Smooth muscle cell (in vitro differentiated cells): ENCODE results near the gene SLC10A1. TPM values are rescaled to one million over a fixed set of nuclear protein-coding genes. Genes with fewer than 3 reads are reported as not detected.

Experiments
- DNase-seq: peaks from one replicate; lab custom pipeline; 2025; ENCODE audit not compliant: unreplicated experiment; lab: John Stamatoyannopoulos, UW
- H2AFZ ChIP-seq: fragments of 200-600 bp; sonication (generic); 2 replicates; pipeline ENCODE4 v1.6.0; 2016; ENCODE audit warnings: antibody characterized with exemption, low read depth, mild to moderate bottlenecking
- H3F3A ChIP-seq: fragments of 200-600 bp; sonication (generic); 2 replicates; pipeline ENCODE4 v1.6.0; 2017; ENCODE audit warnings: antibody characterized with exemption, low read depth
- H3K27ac ChIP-seq: fragments of 200-600 bp; sonication (generic); 2 replicates; pipeline ENCODE4 v1.5.1; 2016; ENCODE audit warnings: low read depth, mild to moderate bottlenecking
- H3K27me3 ChIP-seq: fragments of 200-600 bp; sonication (generic); 2 replicates; pipeline ENCODE4 v1.6.1; 2016; ENCODE audit warnings: low read depth, mild to moderate bottlenecking
- H3K36me3 ChIP-seq: fragments of 200-600 bp; sonication (generic); 2 replicates; pipeline ENCODE4 v1.5.1; 2016; ENCODE audit warnings: low read depth
- H3K4me1 ChIP-seq: fragments of 200-600 bp; sonication (generic); 2 replicates; pipeline ENCODE4 v1.5.1; 2016; ENCODE audit warnings: low read depth
- H3K4me2 ChIP-seq: fragments of 200-600 bp; sonication (generic); 2 replicates; pipeline ENCODE4 v1.6.0; 2016; ENCODE audit warnings: mild to moderate bottlenecking
- H3K4me3 ChIP-seq: fragments of 200-600 bp; sonication (generic); 2 replicates; pipeline ENCODE4 v1.5.1; 2016; ENCODE audit warnings: mild to moderate bottlenecking
- H3K79me2 ChIP-seq: fragments of 200-600 bp; sonication (generic); 2 replicates; pipeline ENCODE4 v1.6.0; 2016; ENCODE audit warnings: low read depth, mild to moderate bottlenecking
- H3K9ac ChIP-seq: fragments of 200-600 bp; sonication (generic); 2 replicates; pipeline ENCODE4 v1.6.0; 2016; ENCODE audit warnings: low read depth
- H3K9me3 ChIP-seq: fragments of 200-600 bp; sonication (generic); replicated peaks from 2 replicates; pipeline ENCODE4 v1.5.1; 2016; ENCODE audit warnings: low read depth
- H4K20me1 ChIP-seq: fragments of 200-600 bp; sonication (generic); 2 replicates; pipeline ENCODE4 v1.6.0; 2016; ENCODE audit warnings: low read depth
- WGBS: methylation state at CpG from one replicate; pipeline ENCODE4 v1.1.7; 2016; ENCODE audit warnings: low lambda C conversion rate; 5-methylcytosine and 5-hydroxymethylcytosine counted together
- polyA plus RNA-seq: library from polyadenylated mRNA; unstranded; fragments of >200 nt; fragmentation: Nextera tagmentation; extraction: Ambion mirVana; gene quantifications from 2 replicates; pipeline ENCODE4 v1.2.1, GENCODE V29; 2016
- total RNA-seq: library from RNA; depleted of rRNA; stranded (reverse); fragments of >200 nt; gene quantifications from 2 replicates; pipeline ENCODE4 v1.2.3, GENCODE V29; 2014
- TF ChIP-seq, protein P1 (sequence below): fragments of 200-600 bp; sonication (generic); IDR thresholded peaks from 2 replicates; pipeline ENCODE4 v1.5.1; 2017; ENCODE audit warnings: borderline replicate concordance, mild to moderate bottlenecking, antibody characterized with exemption; ENCODE audit not compliant: insufficient read depth, poor library complexity, severe bottlenecking

Gene SLC10A1
- total and polyA plus RNA-seq, 2 experiments from 2014 or later, result 0.10 TPM; not detected in 1

- TF ChIP-seq, protein P1, sequence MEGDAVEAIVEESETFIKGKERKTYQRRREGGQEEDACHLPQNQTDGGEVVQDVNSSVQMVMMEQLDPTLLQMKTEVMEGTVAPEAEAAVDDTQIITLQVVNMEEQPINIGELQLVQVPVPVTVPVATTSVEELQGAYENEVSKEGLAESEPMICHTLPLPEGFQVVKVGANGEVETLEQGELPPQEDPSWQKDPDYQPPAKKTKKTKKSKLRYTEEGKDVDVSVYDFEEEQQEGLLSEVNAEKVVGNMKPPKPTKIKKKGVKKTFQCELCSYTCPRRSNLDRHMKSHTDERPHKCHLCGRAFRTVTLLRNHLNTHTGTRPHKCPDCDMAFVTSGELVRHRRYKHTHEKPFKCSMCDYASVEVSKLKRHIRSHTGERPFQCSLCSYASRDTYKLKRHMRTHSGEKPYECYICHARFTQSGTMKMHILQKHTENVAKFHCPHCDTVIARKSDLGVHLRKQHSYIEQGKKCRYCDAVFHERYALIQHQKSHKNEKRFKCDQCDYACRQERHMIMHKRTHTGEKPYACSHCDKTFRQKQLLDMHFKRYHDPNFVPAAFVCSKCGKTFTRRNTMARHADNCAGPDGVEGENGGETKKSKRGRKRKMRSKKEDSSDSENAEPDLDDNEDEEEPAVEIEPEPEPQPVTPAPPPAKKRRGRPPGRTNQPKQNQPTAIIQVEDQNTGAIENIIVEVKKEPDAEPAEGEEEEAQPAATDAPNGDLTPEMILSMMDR, result no peak
- Histone ChIP-seq H3F3A (no peaks in the 10 kb centered on the region), H3K27ac (no peak overlapping the region), H3K36me3 (no peaks in the 10 kb centered on the region), H3K4me1 (no peaks in the 10 kb centered on the region), H3K27me3 (no peaks in the 10 kb centered on the region), H2AFZ (no peak overlapping the region), H3K9ac (no peak overlapping the region), H3K9me3 (no peaks in the 10 kb centered on the region), H3K4me2 (no peak overlapping the region), H3K79me2 (no peaks in the 10 kb centered on the region), H3K4me3 (no peak overlapping the region), H4K20me1 (no peaks in the 10 kb centered on the region)
- DNase-seq, result no peak
- WGBS, result 97% methylated on average over 4 of the region's 4 CpGs
Measured at GRCh38 chr14:69798339-69798735, 1.3 kb upstream of the SLC10A1 start.

- H3K4me1 ChIP-seq, result no peaks in the 10 kb centered on the region
- no peaks in the 10 kb centered on the region for H3F3A ChIP-seq
- no peak overlapping the region for H3K4me2 ChIP-seq
- H3K9me3 ChIP-seq, result no peaks in the 10 kb centered on the region
- H3K79me2 ChIP-seq, result no peaks in the 10 kb centered on the region
- TF ChIP-seq, protein P1, result no peak
- no peak overlapping the region for H3K4me3 ChIP-seq
- no peak for DNase-seq
- H4K20me1 ChIP-seq, result no peaks in the 10 kb centered on the region
- no peaks in the 10 kb centered on the region for H3K27me3 ChIP-seq
- H3K36me3 ChIP-seq, result no peaks in the 10 kb centered on the region
- H2AFZ ChIP-seq, result no peak overlapping the region
- no peak overlapping the region for H3K27ac ChIP-seq
- WGBS, result 90% methylated on average over 5 of the region's 5 CpGs
- H3K9ac ChIP-seq, result no peak overlapping the region
Measured at GRCh38 chr14:69797573-69798338, 715 bp upstream of the SLC10A1 start.

DNA sequence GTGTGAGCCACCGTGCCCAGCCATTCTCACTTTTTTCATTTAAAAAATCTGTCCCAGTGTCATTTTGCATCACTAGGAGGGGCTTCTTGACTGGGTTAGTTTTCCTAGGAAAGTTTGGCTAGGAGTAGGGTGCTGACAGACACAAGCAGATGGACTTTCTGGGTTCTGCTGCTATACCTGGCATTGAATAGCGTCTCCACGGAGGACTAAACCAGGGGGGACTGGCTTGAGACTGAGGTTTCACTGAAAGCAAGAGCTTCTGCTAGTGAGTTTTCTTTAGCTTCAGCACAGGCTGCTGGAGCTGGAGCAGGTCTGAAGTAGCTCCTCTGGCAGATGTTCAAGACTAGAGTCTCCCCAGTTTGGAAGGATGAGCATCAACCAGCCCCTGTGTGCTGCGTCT lies 1.4 kb downstream of the SLC10A1 start:
- WGBS, result 79% methylated on average over 4 of the region's 4 CpGs
- Histone ChIP-seq H3F3A (no peaks in the 10 kb centered on the region), H3K4me1 (no peaks in the 10 kb centered on the region), H3K9ac (no peak overlapping the region), H3K27me3 (no peaks in the 10 kb centered on the region), H3K27ac (no peak overlapping the region), H3K9me3 (no peaks in the 10 kb centered on the region), H2AFZ (no peak overlapping the region), H4K20me1 (no peaks in the 10 kb centered on the region), H3K4me3 (no peak overlapping the region), H3K36me3 (no peaks in the 10 kb centered on the region), H3K79me2 (no peaks in the 10 kb centered on the region), H3K4me2 (no peak overlapping the region)
- DNase-seq, result no peak
- TF ChIP-seq, protein P1, result no peak

DNA sequence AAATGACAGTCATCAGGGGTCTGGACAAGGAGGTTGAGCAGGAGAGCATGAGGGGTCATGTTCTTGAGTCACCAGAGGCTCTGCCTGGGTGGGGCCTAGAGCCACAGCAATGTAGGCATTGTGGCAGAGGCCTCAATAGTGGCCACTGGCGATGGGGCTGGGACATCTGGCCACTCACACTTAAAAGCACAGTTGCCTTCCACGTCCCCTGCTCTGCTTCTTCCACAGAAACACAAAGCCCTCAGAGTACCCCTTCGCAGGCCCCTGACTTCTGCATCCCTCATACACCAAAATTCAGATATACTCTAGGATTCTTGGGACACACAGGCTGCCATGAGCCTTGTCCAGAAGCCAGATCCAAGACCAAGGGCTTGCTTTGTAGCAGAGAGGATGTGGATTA lies 2.2 kb downstream of the SLC10A1 start:
- Histone ChIP-seq H4K20me1 (no peaks in the 10 kb centered on the region), H3K4me1 (no peaks in the 10 kb centered on the region), H3K36me3 (no peaks in the 10 kb centered on the region), H2AFZ (no peak overlapping the region), H3K9me3 (no peaks in the 10 kb centered on the region), H3K79me2 (no peaks in the 10 kb centered on the region), H3K9ac (no peak overlapping the region), H3K4me2 (no peak overlapping the region), H3K27me3 (no peaks in the 10 kb centered on the region), H3K4me3 (no peak overlapping the region), H3K27ac (no peak overlapping the region), H3F3A (no peaks in the 10 kb centered on the region)
- no peak for DNase-seq
- TF ChIP-seq, protein P1, result no peak
- WGBS, result 76% methylated on average over 3 of the region's 3 CpGs
